T1000 (cell line): ENCODE results near the gene WBP1.
"Not testable (repeated sequence)": the region's sequence is repeated elsewhere in the genome, so short reads cannot be mapped to it uniquely, and the experiment has no call there.

ENCODE experiments used
- DNase-seq: peaks from one replicate; lab custom pipeline; 2025; ENCODE audit warnings: mixed read lengths; lab: John Stamatoyannopoulos, UW

The WBP1 gene

GRCh38 chr2:74427551-74427950 lies 30.7 kb upstream of the WBP1 start:
- no peak for DNase-seq

GRCh38 chr2:74428675-74429074 lies 29.6 kb upstream of the WBP1 start:
- DNase-seq: no peak

DNA sequence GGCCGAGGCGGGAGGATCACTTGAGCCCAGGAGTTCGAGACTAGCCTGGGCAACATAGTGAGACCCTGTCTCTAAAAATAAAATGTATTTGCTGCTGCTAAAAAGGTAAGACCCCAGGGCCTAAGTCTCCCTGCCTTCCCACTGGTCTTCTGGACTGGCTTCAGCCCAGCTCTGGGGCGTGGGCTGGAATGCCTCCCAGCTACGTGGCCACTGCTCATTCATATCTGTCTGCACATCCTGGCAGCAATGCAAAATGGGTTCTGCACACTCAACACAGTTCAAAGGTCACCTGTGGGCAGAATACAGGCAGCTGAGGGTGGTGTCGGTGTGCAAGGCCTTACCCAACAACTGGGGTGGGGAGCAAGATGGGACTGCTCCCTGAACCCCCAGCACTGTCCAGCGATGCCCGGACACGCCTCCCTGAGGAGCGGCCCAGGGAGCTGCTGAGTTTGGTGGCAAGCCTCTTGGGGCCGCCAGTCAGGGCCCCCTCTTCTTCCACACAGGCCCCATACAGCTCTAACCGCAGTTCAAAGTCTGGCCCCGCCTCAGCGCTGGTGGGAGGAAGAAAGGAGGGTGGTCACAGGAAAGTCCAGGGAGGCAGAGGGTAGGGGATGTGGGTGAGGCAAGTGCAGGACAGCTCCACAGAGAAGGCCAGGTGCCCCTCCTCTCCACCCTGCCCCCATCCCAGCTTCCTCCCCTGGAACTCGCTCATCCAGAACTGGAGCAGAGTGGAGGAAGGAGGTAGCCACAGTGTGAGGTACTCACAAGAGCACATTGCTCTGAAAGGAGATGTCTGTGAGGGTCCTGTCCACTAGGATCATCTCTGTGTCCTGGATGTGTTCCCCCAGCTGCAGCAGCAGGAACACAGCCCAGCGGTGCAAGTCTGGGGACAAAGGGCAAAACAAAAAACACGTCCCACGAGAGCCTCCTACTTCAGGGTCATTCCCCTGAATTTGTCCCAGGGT lies 28.5 kb upstream of the WBP1 start:
- DNase-seq: no peak

- DNase-seq: no peak
Measured at GRCh38 chr2:74430502-74430901, 27.7 kb upstream of the WBP1 start.

- no peak for DNase-seq
Measured at GRCh38 chr2:74436111-74436805, 22.0 kb upstream of the WBP1 start.

DNA sequence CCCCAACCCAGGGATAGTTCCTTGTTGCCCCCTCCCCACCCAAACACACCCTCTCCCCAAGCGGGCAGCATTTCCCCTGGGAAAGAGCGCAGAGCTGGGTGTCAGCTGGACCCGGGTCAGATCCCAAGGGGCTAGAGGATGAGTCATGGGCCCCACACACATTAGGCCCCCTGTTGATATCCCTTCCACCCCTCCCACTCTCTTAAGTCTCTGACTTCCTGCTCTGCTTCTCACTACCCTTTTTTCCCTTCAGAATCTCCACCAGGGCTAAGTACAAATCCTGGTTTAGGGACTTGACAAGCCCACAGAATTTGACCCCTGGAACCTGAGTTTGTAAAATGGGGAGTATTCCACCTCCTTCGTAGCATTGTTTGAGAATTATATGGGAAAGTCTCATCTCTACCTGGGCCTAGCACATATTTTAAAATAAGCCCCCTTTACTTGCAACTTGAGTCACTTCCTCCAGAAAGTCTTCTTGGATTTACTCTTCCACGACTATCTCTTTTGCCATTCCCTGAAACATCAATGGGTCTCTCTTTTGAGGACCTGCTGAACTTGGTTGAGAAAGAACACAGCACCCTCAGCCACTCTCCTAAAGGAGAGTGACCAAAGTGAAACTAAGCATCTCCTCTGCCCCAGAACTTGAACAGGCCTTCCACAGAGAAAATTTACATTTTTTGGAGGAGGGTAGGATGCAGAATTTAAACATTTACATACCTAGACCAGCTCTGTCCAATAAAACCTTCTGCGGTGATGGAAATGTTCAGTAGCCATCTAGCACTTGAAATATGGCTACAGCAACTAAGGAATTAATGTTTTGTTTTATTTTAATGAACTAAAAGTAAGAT lies 21.2 kb upstream of the WBP1 start:
- no peak for DNase-seq

DNA sequence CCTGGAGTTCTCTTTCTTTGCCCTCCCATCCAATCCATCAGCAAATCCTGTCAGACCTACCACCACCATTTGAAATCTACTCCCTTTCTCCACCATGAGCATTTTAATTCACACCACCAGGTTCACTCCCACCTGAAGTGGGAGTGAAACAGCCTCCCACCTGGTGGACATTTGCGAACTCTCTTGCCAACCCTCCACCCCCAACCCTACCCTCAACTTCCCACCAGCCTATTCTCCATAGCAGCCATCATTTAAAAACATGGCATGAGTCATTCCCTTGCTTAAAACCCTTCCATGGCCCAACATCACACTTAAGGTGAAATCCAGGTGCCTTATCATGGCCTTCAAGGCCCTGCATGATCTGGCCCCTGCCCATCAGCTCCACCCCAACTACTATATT lies 20.0 kb upstream of the WBP1 start:
- no peak for DNase-seq

- no peak for DNase-seq
Measured at GRCh38 chr2:74439373-74439772, 18.9 kb upstream of the WBP1 start.

DNA sequence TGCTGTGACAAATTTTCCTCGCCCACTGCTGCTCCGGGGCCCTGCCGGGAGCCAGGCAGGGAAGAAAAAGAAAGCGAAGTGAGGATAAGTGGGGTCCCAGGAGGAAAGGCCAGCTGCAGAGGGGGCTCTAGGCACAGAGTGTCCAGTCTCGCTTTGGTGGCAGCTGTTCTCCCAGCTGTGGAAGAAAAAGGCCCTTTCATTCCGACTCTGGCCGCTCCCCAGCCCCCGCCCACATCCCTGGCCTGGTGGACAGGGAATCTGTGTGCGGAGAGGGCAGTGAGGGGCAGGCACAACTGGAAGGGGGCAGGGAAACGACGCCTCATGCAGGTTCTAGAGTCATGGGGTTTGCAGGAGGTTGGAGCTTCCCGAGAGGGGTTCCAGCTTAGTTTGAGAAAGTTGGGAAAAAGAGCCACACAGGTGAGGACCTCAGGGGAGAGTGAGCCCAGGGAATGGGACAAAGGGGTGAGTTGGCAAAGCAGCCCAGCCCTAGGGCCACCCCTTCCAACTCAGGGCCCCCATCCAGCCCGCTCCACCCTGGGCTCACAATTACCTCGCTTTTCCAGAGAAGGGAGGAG lies 18.3 kb upstream of the WBP1 start:
- DNase-seq: no peak

DNA sequence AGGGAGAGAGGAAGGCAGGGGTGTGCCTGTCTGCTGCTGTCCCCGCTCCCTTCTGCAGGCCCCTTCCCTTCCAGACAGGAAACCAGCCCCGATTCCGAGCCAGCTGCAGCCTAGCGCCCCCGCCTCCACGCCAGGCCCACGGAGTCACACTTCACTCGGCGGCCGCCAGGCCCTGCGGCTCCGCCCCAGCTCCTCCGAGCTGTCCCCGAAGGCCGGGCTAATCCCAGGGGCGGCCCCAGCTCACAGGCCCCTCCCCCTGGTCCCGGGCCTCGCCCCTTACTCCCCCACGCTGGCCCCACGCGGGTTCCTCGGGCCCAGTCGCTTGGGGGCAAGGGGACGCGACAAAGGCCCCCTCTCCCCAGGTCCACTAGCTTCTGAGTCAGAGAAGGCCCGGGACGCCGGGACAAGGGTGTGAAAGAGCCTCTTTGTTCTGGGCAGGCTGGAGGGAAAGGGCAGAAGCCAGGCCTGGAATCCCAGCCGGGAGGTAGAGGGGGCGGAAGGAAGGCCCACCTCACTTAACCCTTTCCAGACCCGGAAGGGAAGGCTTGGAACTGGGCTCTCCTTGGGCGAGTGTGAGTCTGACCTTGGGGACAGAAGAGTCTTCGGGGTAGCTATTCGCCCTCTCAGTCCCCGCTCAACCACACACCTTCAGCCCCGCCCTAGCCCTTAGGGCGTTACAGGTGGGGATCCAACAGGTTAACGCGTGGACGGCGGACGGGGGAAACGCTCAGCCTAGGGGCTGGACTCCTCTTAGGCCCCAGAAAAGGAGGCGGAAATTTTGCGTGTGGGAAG lies 17.7 kb upstream of the WBP1 start:
- DNase-seq: peak; percentile 79

DNA sequence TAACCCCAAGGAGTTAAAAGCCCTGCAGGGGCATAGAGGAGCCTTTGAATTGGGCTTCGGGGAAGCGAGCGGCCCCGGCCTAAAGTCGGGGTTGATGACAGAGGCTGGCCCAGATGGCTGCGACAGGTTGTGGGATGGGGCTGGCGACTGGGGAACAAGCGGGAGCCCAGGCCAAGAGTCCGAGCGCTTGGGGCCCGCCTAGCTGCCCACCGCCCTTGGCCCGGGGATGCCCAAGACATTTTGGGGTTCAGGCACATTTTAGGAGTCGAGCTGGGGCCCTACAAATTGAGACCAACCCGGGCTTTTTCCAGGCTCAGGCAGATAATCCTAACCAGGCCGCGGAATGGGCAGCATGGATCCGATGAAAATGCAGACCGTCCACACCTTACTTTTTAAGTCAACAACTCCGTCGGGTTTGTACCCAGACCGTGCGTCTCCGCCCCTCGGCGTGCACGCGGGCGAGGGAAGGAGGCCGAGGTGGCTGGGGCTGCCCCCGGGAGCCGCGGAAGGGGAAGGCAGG lies 17.0 kb upstream of the WBP1 start:
- no peak for DNase-seq

- DNase-seq: no peak
Measured at GRCh38 chr2:74441690-74442482, 16.4 kb upstream of the WBP1 start, which contains the start of gene RTKN. Gene RTKN, minus strand, starts transcription at chr2:74441937. Its CDS starts 121 bp downstream, at chr2:74441816.

- DNase-seq: not testable (repeated sequence)
Measured at GRCh38 chr2:74442483-74443297, 15.5 kb upstream of the WBP1 start.

- no peak for DNase-seq
Measured at GRCh38 chr2:74444498-74445318, 13.5 kb upstream of the WBP1 start.

- no peak for DNase-seq
Measured at GRCh38 chr2:74447230-74447999, 10.8 kb upstream of the WBP1 start.

GRCh38 chr2:74448771-74449170 lies 9.5 kb upstream of the WBP1 start:
- DNase-seq: no peak

DNA sequence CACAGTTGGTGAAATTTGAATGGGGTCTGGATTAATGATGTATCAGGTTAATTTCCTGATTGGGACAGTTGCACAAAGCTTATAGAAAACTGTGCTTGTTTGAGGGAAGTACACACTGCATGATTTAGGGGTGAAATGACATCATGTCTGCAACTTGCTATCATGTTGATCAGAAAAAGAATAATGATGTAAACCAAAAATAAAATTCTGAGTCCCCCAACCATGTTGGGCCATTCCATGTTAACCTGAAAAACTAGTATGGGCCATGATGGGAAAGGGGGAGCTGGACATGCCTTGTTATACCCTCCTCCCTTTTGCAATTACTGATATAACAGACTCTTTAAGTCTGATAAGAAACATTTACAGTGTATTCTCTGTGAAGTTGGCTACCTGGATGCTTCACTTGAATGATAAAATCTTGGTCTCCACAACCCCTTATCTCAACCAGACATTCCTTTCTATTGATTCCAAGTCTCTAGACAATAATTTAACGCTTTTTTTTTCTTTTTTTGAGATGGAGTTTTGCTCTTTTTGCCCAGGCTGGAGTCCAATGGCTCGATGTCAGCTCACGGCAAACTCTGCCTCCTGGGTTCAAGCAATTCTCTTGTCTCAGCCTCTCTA lies 7.6 kb upstream of the WBP1 start:
- DNase-seq: no peak
